SIG-M5 treated with dmso at 0.1 percent for 504 hours (cell line): ENCODE results near the gene THOP1.
"Not testable (repeated sequence)": the region's sequence is repeated elsewhere in the genome, so short reads cannot be mapped to it uniquely, and the experiment has no call there.

Source experiments
- DNase-seq: peaks from one replicate; lab custom pipeline; 2025; ENCODE audit not compliant: unreplicated experiment; lab: John Stamatoyannopoulos, UW

The THOP1 gene

GRCh38 chr19:2780284-2780683 lies 5.0 kb upstream of the THOP1 start:
- DNase-seq: no peak

- no peak for DNase-seq
Observed at GRCh38 chr19:2782329-2782935, 2.9 kb upstream of the THOP1 start.

GRCh38 chr19:2782936-2783780 lies 2.1 kb upstream of the THOP1 start, which contains the start of gene SGTA:
Gene SGTA, minus strand, starts transcription at chr19:2783273. Its CDS starts 14,205 bp downstream, at chr19:2769068.
- DNase-seq: peak; percentile 98

GRCh38 chr19:2783781-2784145 lies 1.5 kb upstream of the THOP1 start:
- no peak for DNase-seq

- DNase-seq: no peak
Observed at GRCh38 chr19:2787115-2787514, 1.8 kb downstream of the THOP1 start.

GRCh38 chr19:2788237-2788636 lies 2.9 kb downstream of the THOP1 start:
- DNase-seq: no peak

- DNase-seq: no peak
Observed at GRCh38 chr19:2790194-2790556, 4.9 kb downstream of the THOP1 start.

GRCh38 chr19:2790557-2791271 lies 5.4 kb downstream of the THOP1 start:
- no peak for DNase-seq

- no peak for DNase-seq
Observed at GRCh38 chr19:2791440-2791839, 6.1 kb downstream of the THOP1 start.

- no peak for DNase-seq
Observed at GRCh38 chr19:2791876-2792275, 6.6 kb downstream of the THOP1 start.

- not testable (repeated sequence) for DNase-seq
Observed at GRCh38 chr19:2792666-2793065, 7.4 kb downstream of the THOP1 start.

GRCh38 chr19:2793126-2793525 lies 7.8 kb downstream of the THOP1 start:
- no peak for DNase-seq

- DNase-seq: no peak
Observed at GRCh38 chr19:2793577-2793976, 8.3 kb downstream of the THOP1 start.

- DNase-seq: no peak
Observed at GRCh38 chr19:2795827-2796658, 10.7 kb downstream of the THOP1 start.

- DNase-seq: no peak
Observed at GRCh38 chr19:2796659-2797266, 11.5 kb downstream of the THOP1 start.

- DNase-seq: no peak
Observed at GRCh38 chr19:2797280-2797679, 12.0 kb downstream of the THOP1 start.

- no peak for DNase-seq
Observed at GRCh38 chr19:2798158-2798685, 12.9 kb downstream of the THOP1 start.

- no peak for DNase-seq
Observed at GRCh38 chr19:2798733-2799132, 13.4 kb downstream of the THOP1 start.

- no peak for DNase-seq
Observed at GRCh38 chr19:2799273-2800020, 14.1 kb downstream of the THOP1 start.

- DNase-seq: no peak
Observed at GRCh38 chr19:2800506-2800905, 15.2 kb downstream of the THOP1 start.
